ENCODE measurements around the gene KCNK15.

DNA sequence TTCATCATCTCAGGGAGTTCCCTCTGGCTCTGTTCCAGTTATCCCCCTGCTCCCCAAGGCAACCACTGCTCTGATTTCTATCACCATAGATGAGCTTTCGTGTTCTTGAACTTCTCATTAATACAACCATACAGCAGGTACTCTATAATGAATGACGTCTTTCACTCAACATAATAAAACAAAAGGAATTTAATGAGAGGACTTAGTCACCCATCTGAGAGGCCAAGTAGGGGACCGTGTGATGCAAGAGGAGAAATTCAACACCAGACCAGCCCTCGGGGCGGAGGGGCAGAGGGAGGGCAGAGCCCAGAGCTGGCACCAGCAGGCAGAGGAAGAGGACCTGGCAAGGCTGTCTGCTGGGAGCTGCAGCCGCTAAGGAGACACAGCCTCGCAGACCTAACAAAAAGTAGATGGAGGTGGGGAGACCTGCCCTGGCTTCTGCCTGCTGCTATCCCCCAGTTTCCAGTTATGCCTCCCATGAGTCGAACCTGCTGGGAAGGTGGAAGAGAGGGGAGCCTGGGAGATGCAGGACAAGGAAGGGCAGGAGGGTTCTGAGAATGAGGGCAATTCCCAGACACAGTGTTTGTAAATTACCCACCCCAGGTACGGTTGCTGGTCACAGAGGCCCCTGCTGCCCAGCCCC is 16.7 kb upstream of the KCNK15 start:
- TF ChIP-seq, protein P1, sequence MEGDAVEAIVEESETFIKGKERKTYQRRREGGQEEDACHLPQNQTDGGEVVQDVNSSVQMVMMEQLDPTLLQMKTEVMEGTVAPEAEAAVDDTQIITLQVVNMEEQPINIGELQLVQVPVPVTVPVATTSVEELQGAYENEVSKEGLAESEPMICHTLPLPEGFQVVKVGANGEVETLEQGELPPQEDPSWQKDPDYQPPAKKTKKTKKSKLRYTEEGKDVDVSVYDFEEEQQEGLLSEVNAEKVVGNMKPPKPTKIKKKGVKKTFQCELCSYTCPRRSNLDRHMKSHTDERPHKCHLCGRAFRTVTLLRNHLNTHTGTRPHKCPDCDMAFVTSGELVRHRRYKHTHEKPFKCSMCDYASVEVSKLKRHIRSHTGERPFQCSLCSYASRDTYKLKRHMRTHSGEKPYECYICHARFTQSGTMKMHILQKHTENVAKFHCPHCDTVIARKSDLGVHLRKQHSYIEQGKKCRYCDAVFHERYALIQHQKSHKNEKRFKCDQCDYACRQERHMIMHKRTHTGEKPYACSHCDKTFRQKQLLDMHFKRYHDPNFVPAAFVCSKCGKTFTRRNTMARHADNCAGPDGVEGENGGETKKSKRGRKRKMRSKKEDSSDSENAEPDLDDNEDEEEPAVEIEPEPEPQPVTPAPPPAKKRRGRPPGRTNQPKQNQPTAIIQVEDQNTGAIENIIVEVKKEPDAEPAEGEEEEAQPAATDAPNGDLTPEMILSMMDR (optimal IDR thresholded peaks at IDR 0.05 in 1 of 3, IDR thresholded peaks at IDR 0.05 in 1 of 3, conservative IDR thresholded peaks at IDR 0.05 in 1 of 3; ENCODE audit: extremely low read depth in 1 of 3, insufficient read depth in 2 of 3, low read length in 3 of 3): no peak
- TF ChIP-seq EZH2 (IDR thresholded peaks at IDR 0.05; ENCODE audit: low read length): no peak

All from keratinocyte (primary cell).